CD4-positive, alpha-beta T cell (primary cell): Measurements from ENCODE around the gene TMPRSS11D. TPM values are rescaled to one million over a fixed set of nuclear protein-coding genes. Genes with fewer than 3 reads are reported as not detected.

Experiments
- ATAC-seq: fragments of 200-7000 bp; cut with Tn5 transposase; one replicate; pipeline ENCODE4 v1.10.0; 2022; ENCODE audit warnings: mild to moderate bottlenecking; ENCODE audit not compliant: poor library complexity
- CTCF ChIA-PET: fragments of 350-600 bp; sonication (Branson Sonifier 250); formaldehyde crosslinking; loops from one replicate; lab custom pipeline; 2021; ENCODE audit warnings: antibody characterized with exemption, inconsistent platforms; lab: Charles Lee
- POLR2A ChIA-PET: fragments of 350-600 bp; sonication (Branson Sonifier 250); formaldehyde crosslinking; loops from one replicate; lab custom pipeline; 2021; ENCODE audit warnings: antibody characterized with exemption, inconsistent platforms; lab: Charles Lee
- DNase-seq, 14 experiments: peaks; one replicate each; pipeline ENCODE4 v3.0.0-alpha.2; 2013 to 2020; ENCODE audit warnings: mixed read lengths in 2 of 14
- H3K27ac ChIP-seq, 2 donors: one replicate each; pipeline versions ENCODE4 v1.5.1 to v1.7.0; 2013; ENCODE audit warnings: low read length in 2 of 2, low read depth in 1 of 2, mild to moderate bottlenecking in 1 of 2
- H3K27me3 ChIP-seq, 2 experiments: 1 replicate in 1 of 2; 2 replicates in 1 of 2; pipeline versions ENCODE4 v1.6.1 to v1.7.0; 2013; ENCODE audit warnings: low read length in 2 of 2, control low read depth in 1 of 2, mild to moderate bottlenecking in 1 of 2, moderate library complexity in 1 of 2; ENCODE audit not compliant: insufficient read depth in 2 of 2, control insufficient read depth in 1 of 2
- H3K36me3 ChIP-seq: one replicate; pipeline ENCODE4 v1.6.1; 2013; ENCODE audit warnings: low read length, control low read depth; ENCODE audit not compliant: insufficient read depth
- H3K4me1 ChIP-seq: one replicate; pipeline ENCODE4 v1.6.1; 2013; ENCODE audit warnings: low read length, control low read depth; ENCODE audit not compliant: insufficient read depth
- H3K4me3 ChIP-seq: one replicate; pipeline ENCODE4 v1.5.1; 2013; ENCODE audit warnings: mild to moderate bottlenecking, low read length, moderate library complexity
- H3K9me3 ChIP-seq, 2 experiments: 1 replicate in 1 of 2; 2 replicates in 1 of 2; pipeline versions ENCODE4 v1.6.1 to v1.7.0; 2013; ENCODE audit warnings: low read length in 2 of 2, mild to moderate bottlenecking in 2 of 2, control low read depth in 1 of 2, moderate library complexity in 1 of 2; ENCODE audit not compliant: control insufficient read depth in 1 of 2, insufficient read depth in 1 of 2
- H3K27ac Mint-ChIP-seq: one replicate; pipeline ENCODE4 v1.8.0; 2020; ENCODE audit warnings: mixed read lengths
- H3K27me3 Mint-ChIP-seq: one replicate; pipeline ENCODE4 v1.8.0; 2021; ENCODE audit warnings: mixed read lengths
- H3K36me3 Mint-ChIP-seq: one replicate; pipeline ENCODE4 v1.8.0; 2021; ENCODE audit warnings: low read depth, mixed read lengths
- H3K4me1 Mint-ChIP-seq: one replicate; pipeline ENCODE4 v1.8.0; 2021; ENCODE audit warnings: low read depth, mixed read lengths
- H3K4me3 Mint-ChIP-seq: one replicate; pipeline ENCODE4 v1.8.0; 2020; ENCODE audit warnings: mild to moderate bottlenecking, mixed read lengths
- H3K9me3 Mint-ChIP-seq: one replicate; pipeline ENCODE4 v1.8.0; 2020; ENCODE audit warnings: mixed read lengths
- intact Hi-C, 2 experiments: fragments of 100-400 bp; cut with DNase I in 1 of 2; cut with micrococcal nuclease in 1 of 2; formaldehyde crosslinking; loops; one replicate each; pipeline versions ENCODE4 v1.15.1 to v1.9.0; 2023 to 2025; cut with DNase I, micrococcal nuclease
- total RNA-seq, 174 experiments: library from RNA in 2 of 174; stranded (reverse) in 2 of 174; gene quantifications; one replicate each; pipeline ENCODE4 v1.2.3 and lab custom pipeline; 2021 to 2026
- TF ChIP-seq, protein P1 (sequence below): fragments of 200-600 bp; IDR thresholded peaks from one replicate; pipeline ENCODE4 v1.8.0; 2022; ENCODE audit warnings: antibody characterized with exemption, mild to moderate bottlenecking

Gene TMPRSS11D
- total RNA-seq, 2 experiments from 2014 or later, result not detected

- no peak overlapping the region for H3K4me3 Mint-ChIP-seq
- no peaks in the 10 kb centered on the region for H3K36me3 ChIP-seq
- H3K4me3 ChIP-seq, result no peak overlapping the region
- H3K27me3 ChIP-seq, result no peaks in the 10 kb centered on the region
- ChIA-PET POLR2A (no interaction called here), CTCF (no interaction called here)
- H3K4me1 ChIP-seq, result no peaks in the 10 kb centered on the region
- peaks cover 0 to 4% of the 10 kb centered on the region in 2 experiments for H3K9me3 ChIP-seq
- peaks cover 2% of the 10 kb centered on the region for H3K9me3 Mint-ChIP-seq
- intact Hi-C loops, result no loop called here
- no peak overlapping the region for H3K27ac ChIP-seq
- ATAC-seq, result no peak
- DNase-seq, result no peak
- no peaks in the 10 kb centered on the region for H3K27me3 Mint-ChIP-seq
- TF ChIP-seq, protein P1, sequence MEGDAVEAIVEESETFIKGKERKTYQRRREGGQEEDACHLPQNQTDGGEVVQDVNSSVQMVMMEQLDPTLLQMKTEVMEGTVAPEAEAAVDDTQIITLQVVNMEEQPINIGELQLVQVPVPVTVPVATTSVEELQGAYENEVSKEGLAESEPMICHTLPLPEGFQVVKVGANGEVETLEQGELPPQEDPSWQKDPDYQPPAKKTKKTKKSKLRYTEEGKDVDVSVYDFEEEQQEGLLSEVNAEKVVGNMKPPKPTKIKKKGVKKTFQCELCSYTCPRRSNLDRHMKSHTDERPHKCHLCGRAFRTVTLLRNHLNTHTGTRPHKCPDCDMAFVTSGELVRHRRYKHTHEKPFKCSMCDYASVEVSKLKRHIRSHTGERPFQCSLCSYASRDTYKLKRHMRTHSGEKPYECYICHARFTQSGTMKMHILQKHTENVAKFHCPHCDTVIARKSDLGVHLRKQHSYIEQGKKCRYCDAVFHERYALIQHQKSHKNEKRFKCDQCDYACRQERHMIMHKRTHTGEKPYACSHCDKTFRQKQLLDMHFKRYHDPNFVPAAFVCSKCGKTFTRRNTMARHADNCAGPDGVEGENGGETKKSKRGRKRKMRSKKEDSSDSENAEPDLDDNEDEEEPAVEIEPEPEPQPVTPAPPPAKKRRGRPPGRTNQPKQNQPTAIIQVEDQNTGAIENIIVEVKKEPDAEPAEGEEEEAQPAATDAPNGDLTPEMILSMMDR, result no peak
- no peaks in the 10 kb centered on the region for H3K36me3 Mint-ChIP-seq
- no peak overlapping the region for H3K27ac Mint-ChIP-seq
- H3K4me1 Mint-ChIP-seq, result no peaks in the 10 kb centered on the region
These were observed 8.8 kb downstream of the TMPRSS11D start for GRCh38 chr4:67874986-67875385.

GRCh38 chr4:67873116-67873515 is 10.7 kb downstream of the TMPRSS11D start:
- Mint-ChIP-seq H3K4me3 (no peak overlapping the region), H3K4me1 (no peaks in the 10 kb centered on the region), H3K27ac (no peak overlapping the region), H3K36me3 (no peaks in the 10 kb centered on the region), H3K27me3 (no peaks in the 10 kb centered on the region), H3K9me3 (no peaks in the 10 kb centered on the region)
- intact Hi-C loops, result no loop called here
- Histone ChIP-seq H3K27me3 (no peaks in the 10 kb centered on the region), H3K27ac (no peak overlapping the region), H3K4me1 (no peaks in the 10 kb centered on the region), H3K36me3 (no peaks in the 10 kb centered on the region), H3K9me3 (peaks cover 0 to 4% of the 10 kb centered on the region in 2 experiments), H3K4me3 (no peak overlapping the region)
- ATAC-seq (no peak), DNase-seq (no peak)
- CTCF ChIA-PET, result no interaction called here
- POLR2A ChIA-PET, result no interaction called here
- TF ChIP-seq, protein P1, result no peak

GRCh38 chr4:67871867-67872266 is 11.9 kb downstream of the TMPRSS11D start:
- peaks cover 0 to 4% of the 10 kb centered on the region in 2 experiments for H3K9me3 ChIP-seq
- H3K27me3 ChIP-seq, result no peaks in the 10 kb centered on the region
- Mint-ChIP-seq H3K27ac (no peak overlapping the region), H3K4me1 (no peaks in the 10 kb centered on the region), H3K27me3 (no peaks in the 10 kb centered on the region), H3K36me3 (no peaks in the 10 kb centered on the region), H3K4me3 (no peak overlapping the region), H3K9me3 (peaks cover 2% of the 10 kb centered on the region)
- ChIA-PET POLR2A (no interaction called here), CTCF (no interaction called here)
- TF ChIP-seq, protein P1, result no peak
- no peak overlapping the region for H3K4me3 ChIP-seq
- H3K4me1 ChIP-seq, result no peaks in the 10 kb centered on the region
- no peak overlapping the region for H3K27ac ChIP-seq
- DNase-seq (peak in 1 of 14 experiments; percentile 9), ATAC-seq (no peak)
- H3K36me3 ChIP-seq, result no peaks in the 10 kb centered on the region
- intact Hi-C loops, result no loop called here
